H1 (cell line): ENCODE measurements around the gene NHLRC2. TPM values are rescaled to one million over a fixed set of nuclear protein-coding genes. Genes with fewer than 3 reads are reported as not detected.

Source experiments
- ATF2 ChIP-seq: IDR thresholded peaks from 2 replicates; pipeline ENCODE4 v1.6.1; 2012; ENCODE audit warnings: low read length, inconsistent platforms
- BACH1 ChIP-seq: IDR thresholded peaks from 2 replicates; pipeline ENCODE4 v1.6.1; 2012; ENCODE audit warnings: low read length, improper control_type of control experiment
- CBX5 ChIP-seq: fragments of 300-800, 300-1000 bp; sonication (generic); IDR thresholded peaks from 2 replicates; pipeline ENCODE4 v1.7.1; 2016; ENCODE audit warnings: antibody characterized with exemption, low read length, low read depth
- CHD1 ChIP-seq: IDR thresholded peaks from 2 replicates; pipeline ENCODE4 v1.6.1; 2012; ENCODE audit warnings: low read depth, low read length, improper control_type of control experiment
- EGR1 ChIP-seq: IDR thresholded peaks from 2 replicates; pipeline ENCODE4 v1.6.1; 2011; ENCODE audit warnings: low read depth, low read length, borderline replicate concordance
- polyA plus RNA-seq, 7 experiments: library from polyadenylated mRNA; depleted of rRNA in 3 of 7; stranded (reverse) in 5 of 7; unstranded in 2 of 7; fragments of >200 nt in 5 of 7; fragments of 200-250 nt in 2 of 7; gene quantifications; 1 replicate in 5 of 7; 2 replicates in 1 of 7; 4 replicates in 1 of 7; pipeline versions ENCODE4 v1.2.1 to v1.2.3, GENCODE V29; 2011 to 2013; ENCODE audit warnings: missing spikeins in 2 of 7, mixed read lengths in 2 of 7
- total RNA-seq: library from RNA; stranded (reverse); fragmentation: NEBNext Ultra II Directional; extraction: Animal tissue kit (Norgen Biotek cat#: 25700); gene quantifications from 2 replicates; pipeline ENCODE4 v1.2.1, GENCODE V29; 2021

NHLRC2 gene
- total and polyA plus RNA-seq, 2 of the 8 experiments (the other 6 are each of a cell fraction or from before 2014, with no cell fraction given) = 4.9 to 25.6 TPM

GRCh38 chr10:113957013-113957412 is 102.6 kb downstream of the NHLRC2 start (continued):
- no peak for TF ChIP-seq ATF2
- TF ChIP-seq CHD1 = no peak
- TF ChIP-seq BACH1 = no peak
- TF ChIP-seq EGR1 = no peak
- TF ChIP-seq CBX5 = no peak
- TF ChIP-seq, all 59 proteins: peak for 0
